ENCODE measurements around the gene MIB2.

GRCh38 chr1:1622788-1623094 lies 7.4 kb downstream of the MIB2 start:
- TF ChIP-seq CTCF (conservative IDR thresholded peaks at IDR 0.05; ENCODE audit: low read length) (no peak), EZH2phosphoT487 (IDR thresholded peaks at IDR 0.05; ENCODE audit: borderline replicate concordance) (no peak)

All from Loucy (cell line).